ENCODE measurements around the gene KRTAP10-8.
"Not testable (repeated sequence)": the region's sequence is repeated elsewhere in the genome, so short reads cannot be mapped to it uniquely, and the experiment has no call there.

Gene KRTAP10-8

DNA sequence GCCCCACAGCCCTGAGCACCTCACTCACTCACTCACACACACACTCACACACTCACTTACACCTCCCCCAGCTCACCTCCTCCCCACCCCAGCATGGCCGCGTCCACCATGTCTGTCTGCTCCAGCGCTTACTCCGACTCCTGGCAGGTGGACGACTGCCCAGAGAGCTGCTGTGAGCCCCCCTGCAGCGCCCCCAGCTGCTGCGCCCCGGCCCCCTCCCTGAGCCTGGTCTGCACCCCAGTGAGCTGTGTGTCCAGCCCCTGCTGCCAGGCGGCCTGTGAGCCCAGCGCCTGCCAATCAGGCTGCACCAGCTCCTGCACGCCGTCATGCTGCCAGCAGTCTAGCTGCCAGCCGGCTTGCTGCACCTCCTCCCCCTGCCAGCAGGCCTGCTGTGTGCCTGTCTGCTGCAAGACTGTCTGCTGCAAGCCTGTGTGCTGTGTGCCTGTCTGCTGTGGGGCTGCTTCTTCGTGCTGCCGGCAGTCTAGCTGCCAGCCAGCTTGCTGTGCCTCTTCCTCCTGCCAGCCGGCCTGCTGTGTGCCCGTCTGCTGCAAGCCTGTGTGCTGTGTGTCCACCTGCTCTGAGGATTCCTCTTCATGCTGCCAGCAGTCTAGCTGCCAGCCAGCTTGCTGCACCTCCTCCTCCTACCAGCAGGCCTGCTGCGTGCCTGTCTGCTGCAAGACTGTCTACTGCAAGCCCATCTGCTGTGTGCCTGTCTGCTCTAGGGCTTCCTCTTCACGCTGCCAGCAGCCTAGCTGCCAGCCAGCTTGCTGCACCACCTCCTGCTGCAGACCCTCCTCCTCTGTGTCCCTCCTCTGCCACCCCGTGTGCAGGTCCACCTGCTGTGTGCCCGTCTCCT is 34.7 kb downstream of the KRTAP10-8 start, which contains the start of gene KRTAP10-11:
KRTAP10-11 (plus strand) TSS at position 49 of the 856 bp plus-strand sequence; CDS start at position 94, 45 bp downstream.
- DNase-seq (ENCODE audit: low read depth, low spot score) = not testable (repeated sequence)

DNA sequence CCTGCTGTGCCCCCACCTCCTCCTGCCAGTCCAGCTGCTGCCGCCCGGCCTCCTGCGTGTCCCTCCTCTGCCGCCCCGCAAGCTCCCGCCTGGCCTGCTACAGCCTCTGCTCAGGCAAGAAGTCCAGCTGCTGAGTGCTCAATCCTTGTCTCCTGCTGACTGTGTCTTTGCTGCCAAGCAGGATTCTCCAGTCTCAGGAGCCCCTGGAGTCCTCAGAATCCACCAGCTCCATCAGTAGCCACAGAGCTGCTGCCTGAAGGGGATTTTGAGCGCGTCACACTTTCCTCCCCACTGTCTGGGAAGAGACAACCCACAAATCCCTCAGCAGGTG is 35.3 kb downstream of the KRTAP10-8 start:
- DNase-seq (ENCODE audit: low read depth, low spot score) = no peak

DNA sequence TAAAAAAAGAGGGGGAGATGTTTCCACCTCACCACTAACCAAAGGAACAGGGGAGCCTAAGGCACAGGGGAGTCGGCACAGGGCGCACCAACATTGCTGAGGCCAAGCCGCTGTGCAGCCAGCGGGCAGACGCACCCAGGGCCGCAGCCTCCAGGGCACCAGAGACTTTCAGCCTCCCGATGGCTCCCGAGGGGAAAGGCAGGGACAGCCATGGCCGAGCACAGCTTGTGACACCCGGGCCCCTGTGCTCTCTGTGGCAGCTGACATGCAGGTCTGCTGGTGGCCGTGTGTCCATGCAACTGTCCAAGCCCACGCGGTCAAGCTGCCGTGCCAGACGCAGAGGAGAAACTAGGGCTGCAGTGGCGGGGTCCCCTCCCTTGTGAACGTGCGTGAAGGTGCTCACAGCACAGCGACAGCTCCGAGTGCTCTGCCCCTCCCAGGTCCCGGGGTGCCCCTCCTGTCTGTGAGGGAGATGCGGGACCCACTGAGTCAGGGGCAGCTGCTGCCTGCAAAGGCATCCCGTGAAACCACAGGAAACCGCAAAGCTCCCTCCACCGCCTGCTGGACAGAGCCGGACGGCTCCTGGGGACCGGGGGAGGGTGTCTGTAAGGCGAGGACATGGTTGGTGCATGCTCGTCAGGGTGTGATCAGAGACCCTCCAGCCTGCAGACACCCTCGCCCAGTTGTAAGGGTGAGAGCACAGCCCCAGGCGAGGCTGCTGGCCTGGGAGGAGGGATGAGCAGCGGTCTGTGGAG is 36.9 kb downstream of the KRTAP10-8 start:
- DNase-seq (ENCODE audit: low read depth, low spot score) = no peak

DNA sequence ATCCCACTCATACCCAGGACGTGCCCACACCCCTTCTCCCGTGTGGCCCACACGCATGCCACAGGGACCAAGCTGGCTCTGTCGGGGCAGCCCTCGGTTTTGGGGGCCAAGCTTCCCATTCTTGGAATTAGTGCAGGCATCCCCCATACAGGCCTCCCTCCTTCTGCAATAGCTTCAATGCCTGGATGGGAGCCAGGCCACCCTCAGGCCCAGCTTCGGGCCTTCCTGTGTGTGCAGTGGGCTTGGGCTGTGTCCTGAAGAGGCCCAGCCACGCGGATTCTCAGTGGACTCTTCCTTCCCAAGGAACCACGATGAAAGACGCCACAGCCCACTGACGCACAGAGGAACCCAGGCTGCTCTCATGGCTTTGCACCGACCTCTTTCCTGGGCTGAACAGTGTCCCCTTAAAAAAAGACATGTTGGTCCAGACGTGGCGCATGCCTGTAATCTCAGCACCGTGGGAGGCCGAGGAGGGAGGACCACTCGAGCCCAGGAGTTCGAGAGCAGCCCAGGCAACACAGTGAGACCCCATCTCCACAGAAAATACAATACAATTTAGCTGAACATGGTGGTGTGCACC is 37.7 kb downstream of the KRTAP10-8 start:
- DNase-seq (ENCODE audit: low read depth, low spot score) = no peak

DNA sequence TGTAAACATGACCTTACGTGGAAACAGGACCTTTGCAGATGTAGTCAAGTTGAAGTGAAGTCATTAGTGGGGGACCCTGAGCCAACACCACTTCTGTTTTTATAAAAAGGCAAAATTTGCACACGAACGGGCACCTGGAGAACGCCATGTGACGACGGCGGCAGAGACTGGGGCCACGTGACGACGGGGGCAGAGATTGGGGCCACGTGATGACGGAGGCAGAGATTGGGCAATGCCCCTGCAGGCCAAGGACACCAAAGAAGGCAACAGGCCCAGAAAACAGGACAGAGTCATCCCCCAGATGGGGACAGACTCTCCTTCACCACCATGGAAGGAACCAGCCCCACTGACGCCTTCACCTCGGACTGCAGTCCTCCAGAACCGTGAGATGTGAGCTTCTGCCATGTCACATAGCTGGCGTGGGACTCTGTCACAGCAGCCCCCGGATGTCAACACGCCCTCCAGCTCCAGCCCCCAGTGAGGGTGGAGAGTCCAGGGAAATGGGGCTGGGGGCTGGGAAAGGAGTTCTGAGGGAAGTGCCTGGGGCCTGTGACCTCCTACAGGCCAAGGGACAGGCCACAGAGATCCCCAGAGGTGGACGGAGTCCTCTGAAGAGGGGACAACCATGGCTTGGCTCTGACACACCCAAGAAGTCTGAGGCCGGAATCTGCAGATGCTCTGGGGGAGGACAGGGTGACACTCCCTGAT is 38.5 kb downstream of the KRTAP10-8 start:
- no peak for DNase-seq (ENCODE audit: low read depth, low spot score)

DNA sequence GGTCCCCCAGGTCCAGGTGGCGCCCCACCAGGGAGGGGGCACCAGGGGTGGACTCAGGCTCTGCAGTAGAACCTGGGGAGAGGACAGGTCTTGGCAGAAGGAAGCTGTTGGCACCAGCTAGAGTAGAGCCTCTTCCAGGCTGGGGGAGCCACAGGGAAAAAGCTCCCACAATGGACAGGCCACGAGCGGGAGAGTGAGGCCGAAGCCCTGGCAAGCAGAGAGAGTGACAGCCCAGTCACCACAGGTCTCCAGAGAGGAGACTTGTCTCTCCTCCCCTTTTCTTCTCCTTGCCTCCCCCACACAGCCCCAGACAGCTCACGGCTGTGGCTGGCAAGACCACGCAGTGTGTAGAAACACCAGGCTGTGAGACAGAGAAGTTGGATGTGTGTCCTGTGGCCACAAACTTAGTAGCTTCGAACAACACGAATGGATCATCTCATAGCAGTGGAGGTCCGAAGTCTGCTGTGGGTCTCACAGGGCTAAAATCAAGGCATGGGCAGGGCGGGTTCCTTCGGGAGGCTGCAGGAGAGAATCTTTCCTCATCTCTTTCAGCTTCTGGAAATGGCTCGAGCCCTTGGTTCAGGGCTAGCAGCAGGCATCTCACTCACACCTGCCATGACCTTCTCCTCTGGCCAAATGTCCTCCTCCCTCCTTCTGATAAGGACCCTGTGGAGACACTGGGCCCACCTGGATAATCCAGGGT is 39.2 kb downstream of the KRTAP10-8 start:
- no peak for DNase-seq (ENCODE audit: low read depth, low spot score)

DNA sequence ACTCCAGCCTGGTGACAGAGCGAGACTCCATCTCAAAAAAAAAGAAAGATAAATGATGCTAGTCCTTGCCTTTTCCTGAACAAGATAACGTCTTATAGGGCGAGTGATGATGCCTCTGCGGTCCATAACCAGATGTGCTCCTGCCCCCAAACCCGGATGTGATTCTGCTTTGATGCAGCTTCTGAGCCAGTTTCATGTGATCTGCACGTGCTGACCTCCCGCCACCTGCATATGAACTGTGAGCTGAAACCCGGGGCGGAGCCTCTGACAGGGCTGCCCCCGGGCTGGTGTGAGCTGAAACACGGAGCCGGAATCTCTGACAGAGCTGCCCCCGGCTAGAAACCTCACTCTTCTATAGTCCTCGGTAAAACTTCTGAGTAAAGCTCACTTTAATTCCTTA is 41.2 kb downstream of the KRTAP10-8 start:
- DNase-seq (ENCODE audit: low read depth, low spot score) = no peak

DNA sequence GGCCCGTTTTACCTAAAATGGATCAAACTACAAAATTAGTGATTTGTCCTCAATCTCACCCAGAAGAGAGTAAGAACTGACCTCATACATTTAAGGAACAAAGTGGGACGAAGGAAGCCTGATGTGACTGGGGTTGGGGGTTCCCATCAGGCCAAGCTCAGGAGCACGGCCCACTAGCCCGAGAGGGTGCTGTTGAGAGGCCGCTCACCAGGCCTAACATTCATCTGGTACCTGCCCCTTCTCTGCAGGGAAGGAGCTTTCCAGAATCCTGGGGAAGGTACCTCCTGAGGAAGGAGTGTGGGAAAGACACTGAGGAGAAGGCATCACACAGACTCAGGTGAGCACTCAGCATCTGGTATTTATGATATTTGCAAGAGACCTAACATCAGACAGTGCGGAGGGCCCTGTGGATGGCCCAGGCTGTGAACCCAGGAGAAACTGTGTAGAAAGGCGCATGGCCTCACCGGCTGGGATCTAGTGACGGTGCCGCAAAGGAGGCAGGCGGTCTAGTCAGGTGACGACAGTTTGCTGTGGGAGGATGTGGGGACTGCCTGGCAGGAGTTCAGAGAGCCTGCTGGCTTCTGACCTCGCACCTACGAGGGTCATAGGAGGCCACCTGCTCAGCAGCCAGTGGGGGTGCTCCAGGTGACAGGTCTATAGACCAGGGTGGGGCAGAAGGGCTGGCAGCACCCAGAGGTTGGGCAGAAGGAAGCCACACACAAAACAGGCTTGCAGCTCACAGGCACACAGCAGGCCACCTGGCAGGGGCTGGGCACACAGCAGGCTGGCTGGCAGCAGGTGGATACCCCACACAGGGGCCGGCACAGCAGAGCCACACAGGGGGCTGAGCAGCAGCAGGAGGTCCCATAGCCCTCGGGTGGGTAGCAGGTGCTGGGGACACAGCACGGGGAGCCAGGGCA is 42.0 kb downstream of the KRTAP10-8 start:
- no peak for DNase-seq (ENCODE audit: low read depth, low spot score)

DNA sequence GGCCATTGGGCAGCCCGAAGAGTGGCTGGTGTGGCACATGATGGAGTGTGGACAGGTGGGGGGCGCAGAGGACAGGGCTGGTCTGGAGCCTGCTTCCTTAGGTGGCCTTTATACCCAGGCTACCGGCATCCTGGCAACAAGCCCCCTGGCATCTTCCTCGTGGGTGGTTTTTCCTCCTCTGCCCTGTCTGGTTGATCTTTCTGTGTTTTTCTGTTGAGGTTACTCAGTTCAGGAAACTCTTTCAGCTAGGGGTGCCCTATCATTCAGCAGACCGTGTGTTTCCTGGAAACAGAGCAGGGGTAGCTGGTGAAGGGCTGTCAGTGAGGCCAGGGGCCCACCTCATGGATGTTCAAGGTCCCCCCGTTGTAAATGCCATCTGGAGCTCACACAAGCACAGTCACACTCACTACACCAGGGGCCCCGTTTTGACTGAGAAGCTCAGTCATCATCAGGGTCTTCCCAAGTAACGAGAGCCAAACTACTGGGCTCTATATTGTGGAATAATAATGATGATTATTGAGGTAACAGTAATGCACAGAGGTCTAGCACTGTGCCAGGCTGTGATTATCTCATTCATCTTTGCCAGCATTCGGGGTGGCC is 42.8 kb downstream of the KRTAP10-8 start, which contains the start of gene KRTAP12-4:
KRTAP12-4 (minus strand) TSS at position 84 of the 600 bp plus-strand sequence; CDS start at position 39, 45 bp downstream.
- DNase-seq (ENCODE audit: low read depth, low spot score) = no peak

DNA sequence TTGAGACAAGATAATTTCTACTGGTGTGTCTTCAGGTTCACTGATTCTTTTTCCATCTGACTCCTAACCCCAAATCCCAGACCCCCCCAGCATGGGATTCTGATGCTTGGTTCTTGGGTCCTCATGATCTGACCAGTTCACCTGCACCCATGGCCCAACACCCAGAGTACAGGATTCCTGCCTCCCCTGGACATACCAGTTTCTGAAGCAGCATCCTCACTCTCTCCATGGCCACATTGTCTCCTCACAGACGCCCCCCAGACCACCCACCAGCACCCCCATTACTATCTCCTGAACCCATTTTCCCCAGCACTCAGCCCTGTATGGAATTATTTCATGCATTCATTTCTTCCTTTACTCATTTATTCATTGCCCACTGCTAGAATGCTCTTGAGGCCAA is 45.0 kb downstream of the KRTAP10-8 start:
- no peak for DNase-seq (ENCODE audit: low read depth, low spot score)

DNA sequence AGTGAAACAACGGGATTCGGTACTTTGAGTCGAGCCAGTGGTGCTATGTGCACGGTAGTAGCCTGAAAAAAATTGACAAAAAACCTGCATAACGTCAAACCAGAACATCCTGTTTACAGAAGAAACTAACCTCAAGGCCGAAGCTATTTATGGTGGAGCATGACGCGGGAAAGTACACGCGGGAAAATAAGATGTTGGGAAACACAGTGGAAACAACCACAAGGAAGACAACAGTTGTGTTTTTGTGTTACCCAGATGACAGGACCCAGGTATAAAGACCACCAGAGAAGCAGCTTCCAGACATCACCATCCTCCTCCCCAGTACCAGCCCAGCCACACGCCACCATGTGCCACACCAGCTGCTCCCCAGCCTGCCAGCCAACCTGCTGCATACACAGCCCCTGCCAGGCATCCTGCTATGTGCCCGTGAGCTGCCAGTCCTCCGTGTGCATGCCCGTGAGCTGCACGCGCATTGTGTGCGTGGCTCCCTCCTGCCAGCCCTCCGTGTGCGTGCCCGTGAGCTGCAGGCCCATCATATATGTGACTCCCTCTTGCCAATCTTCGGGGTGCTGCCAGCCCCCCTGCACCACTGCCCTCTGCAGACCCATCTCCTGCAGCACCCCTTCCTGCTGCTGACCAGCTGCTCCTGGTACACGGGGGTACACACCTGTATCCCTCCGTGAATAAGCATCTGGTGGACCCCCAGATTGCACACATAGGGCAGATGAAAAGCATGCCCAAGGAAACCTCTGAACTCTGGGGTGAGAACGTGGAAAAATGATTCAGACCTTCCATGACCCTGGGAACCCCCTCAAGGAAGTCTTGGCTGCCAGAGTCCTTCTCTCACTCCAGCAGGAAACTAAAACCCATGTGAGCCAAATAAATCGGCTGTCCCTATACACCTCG is 46.0 kb downstream of the KRTAP10-8 start, which contains the start of gene KRTAP12-3:
KRTAP12-3 (plus strand) TSS at position 298 of the 906 bp plus-strand sequence; CDS start at position 346, 48 bp downstream.
- no peak for DNase-seq (ENCODE audit: low read depth, low spot score)

DNA sequence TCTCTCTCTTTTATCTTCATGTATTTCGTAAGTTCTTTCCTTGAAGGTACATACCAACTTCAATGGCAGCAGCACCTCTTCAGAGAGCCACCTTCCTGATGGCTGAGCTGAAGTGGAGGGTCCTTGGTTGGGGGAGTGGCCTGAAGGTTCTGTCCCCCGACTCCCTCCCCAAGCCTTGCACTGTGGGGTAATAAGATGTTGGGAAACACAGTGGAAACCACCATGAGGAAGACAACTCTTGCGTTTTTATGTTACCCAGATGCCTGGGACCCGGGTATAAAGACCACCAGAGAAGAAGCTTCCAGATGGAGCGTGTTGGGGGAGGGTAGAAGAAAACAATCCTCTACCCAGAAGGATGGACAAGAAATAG is 46.6 kb downstream of the KRTAP10-8 start:
- no peak for DNase-seq (ENCODE audit: low read depth, low spot score)

DNA sequence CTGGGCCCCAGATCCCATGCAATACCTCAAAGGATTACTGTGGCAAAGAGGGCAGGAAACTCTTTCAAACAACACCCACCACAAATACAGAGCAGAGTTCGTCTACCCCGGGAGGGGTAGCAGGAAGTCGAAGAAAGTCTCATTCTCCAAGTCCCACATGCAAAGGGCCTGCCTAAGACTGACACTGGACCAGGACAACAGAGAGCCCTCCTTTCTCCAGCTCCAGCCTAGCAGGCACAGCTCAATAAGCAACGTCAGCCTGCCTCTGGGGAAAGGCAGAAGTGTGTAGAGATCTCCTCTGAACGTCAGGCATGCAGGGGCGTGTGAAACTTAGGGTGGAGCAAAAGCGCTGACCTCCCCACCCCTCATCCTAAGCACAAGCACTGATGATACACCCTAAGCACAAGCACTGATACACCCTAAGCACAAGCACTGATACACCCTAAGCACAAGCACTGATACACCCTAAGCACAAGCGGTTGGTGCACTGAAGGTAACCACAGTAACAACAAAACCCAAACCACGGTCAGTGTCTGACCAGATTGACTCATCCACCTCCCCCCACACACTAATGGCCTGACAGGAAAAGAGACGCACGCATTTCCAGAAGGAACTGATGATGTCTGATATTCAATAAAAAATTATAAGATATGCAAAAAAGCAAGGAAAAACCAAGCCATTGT is 47.2 kb downstream of the KRTAP10-8 start:
- no peak for DNase-seq (ENCODE audit: low read depth, low spot score)

DNA sequence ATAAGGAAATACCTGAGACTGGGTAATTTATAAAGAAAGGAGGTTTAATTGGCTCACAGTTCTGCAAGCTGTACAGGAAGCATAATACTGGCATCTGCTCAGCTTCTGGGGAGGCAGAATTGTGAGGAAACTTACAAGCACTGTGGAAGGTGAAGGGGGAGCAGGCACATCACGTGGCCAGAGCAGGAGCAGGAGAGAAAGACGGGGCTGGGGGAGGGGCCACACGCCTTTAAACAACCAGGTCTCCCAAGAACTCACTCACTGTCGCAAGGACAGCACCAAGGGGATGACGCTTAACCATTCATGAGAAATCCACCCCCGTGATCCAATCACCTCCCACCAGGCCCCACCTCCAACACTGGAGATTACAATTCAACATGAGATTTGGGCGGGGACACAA is 49.7 kb downstream of the KRTAP10-8 start:
- not testable (repeated sequence) for DNase-seq (ENCODE audit: low read depth, low spot score)
